ENCODE data around the gene NR2C2AP. TPM values are rescaled to one million over a fixed set of nuclear protein-coding genes. Genes with fewer than 3 reads are reported as not detected.

NR2C2AP gene
- total and polyA plus RNA-seq, 3 donors from 2014 or later = 7.0 to 9.6 (median 9.4) TPM

- Histone ChIP-seq H3K9me3 (no peaks in the 10 kb centered on the region), H3K4me1 (no peaks in the 10 kb centered on the region), H3K36me3 (ENCODE audit: low read depth, missing control alignments) (no peaks in the 10 kb centered on the region), H3K27me3 (no peaks in the 10 kb centered on the region), H3K4me3 (no peak overlapping the region), H3K27ac (no peak overlapping the region)
- intact Hi-C loops (cut with DNase I; ENCODE audit: low total_unique reads) = no loop called here
- 82 to 83% methylated on average over 4 to 7 of the region's 7 CpGs for WGBS, 2 donors
- DNase-seq = no peak
- TF ChIP-seq CTCF (IDR thresholded peaks at IDR 0.05) = no peak
- TF ChIP-seq POLR2A (IDR thresholded peaks at IDR 0.05) = no peak
These were observed 40.7 kb downstream of the NR2C2AP start for GRCh38 chr19:19162495-19162894.

DNA sequence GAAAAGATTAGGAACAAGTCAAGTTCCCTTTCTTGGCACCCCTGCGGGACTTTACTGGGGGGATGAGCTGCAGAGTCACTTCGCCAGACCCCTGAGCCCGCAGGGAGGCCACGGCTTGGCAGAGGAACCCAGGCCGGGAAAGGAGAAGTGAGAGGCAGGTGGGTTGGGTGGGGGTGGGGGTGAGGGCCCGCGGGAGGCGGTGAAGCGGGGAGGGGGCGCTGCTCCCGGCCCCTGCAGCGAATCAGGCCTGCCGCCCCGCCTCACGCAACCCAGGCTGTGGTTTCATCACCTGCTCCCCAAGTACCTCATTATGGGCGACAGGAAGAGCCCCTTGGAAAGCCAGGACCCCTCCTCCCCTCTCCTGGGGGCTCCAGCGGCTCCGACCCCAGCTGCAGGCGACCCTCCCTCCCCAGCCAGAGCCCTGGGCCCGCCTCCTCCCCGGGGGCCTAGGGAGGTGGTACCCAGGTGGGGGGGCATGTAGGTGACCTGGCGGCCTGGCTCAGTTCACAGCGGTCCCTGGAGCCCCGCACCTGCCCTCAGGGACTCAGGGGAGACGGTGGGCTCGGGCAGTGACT is 42.7 kb downstream of the NR2C2AP start:
- Histone ChIP-seq H3K27me3 (no peaks in the 10 kb centered on the region), H3K27ac (no peak overlapping the region), H3K36me3 (ENCODE audit: low read depth, missing control alignments) (no peaks in the 10 kb centered on the region), H3K4me3 (no peak overlapping the region), H3K9me3 (no peaks in the 10 kb centered on the region), H3K4me1 (no peaks in the 10 kb centered on the region)
- DNase-seq = no peak
- intact Hi-C loops (cut with DNase I; ENCODE audit: low total_unique reads) = no loop called here
- TF ChIP-seq CTCF (IDR thresholded peaks at IDR 0.05) (no peak), POLR2A (IDR thresholded peaks at IDR 0.05) (no peak)
- WGBS, 2 donors = 78 to 79% methylated on average over 12 to 26 of the region's 26 CpGs

GRCh38 chr19:19159534-19159933 is 43.7 kb downstream of the NR2C2AP start:
- 85 to 88% methylated on average over 4 of the region's 4 CpGs for WGBS, 2 donors
- Histone ChIP-seq H3K27me3 (no peaks in the 10 kb centered on the region), H3K36me3 (ENCODE audit: low read depth, missing control alignments) (no peaks in the 10 kb centered on the region), H3K4me1 (no peaks in the 10 kb centered on the region), H3K9me3 (no peaks in the 10 kb centered on the region), H3K27ac (no peak overlapping the region), H3K4me3 (no peak overlapping the region)
- DNase-seq = no peak
- TF ChIP-seq POLR2A (IDR thresholded peaks at IDR 0.05) (no peak), CTCF (IDR thresholded peaks at IDR 0.05) (no peak)
- intact Hi-C loops (cut with DNase I; ENCODE audit: low total_unique reads) = no loop called here

DNA sequence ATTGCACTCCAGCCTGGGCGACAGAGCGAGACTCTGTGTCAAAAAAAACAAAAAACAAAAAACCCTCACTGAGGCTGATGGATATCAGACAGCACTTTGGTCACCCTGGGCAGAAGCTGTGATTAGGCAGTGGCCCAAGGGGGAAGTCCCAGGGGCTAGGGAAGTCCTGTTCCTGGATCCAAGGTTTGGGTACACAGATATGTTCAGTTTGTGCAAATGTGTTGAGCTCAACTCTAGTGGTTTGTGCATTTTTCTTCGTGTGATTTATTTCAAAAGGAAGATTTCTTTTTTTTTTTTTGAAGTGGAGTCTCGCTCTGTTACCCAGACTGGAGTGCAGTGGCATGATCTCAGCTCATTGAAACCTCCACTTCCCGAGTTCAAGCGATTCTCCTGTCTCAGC is 45.4 kb downstream of the NR2C2AP start:
- Histone ChIP-seq H3K36me3 (ENCODE audit: low read depth, missing control alignments) (no peaks in the 10 kb centered on the region), H3K9me3 (no peaks in the 10 kb centered on the region), H3K4me1 (no peaks in the 10 kb centered on the region), H3K4me3 (no peak overlapping the region), H3K27ac (no peak overlapping the region), H3K27me3 (no peaks in the 10 kb centered on the region)
- TF ChIP-seq POLR2A (IDR thresholded peaks at IDR 0.05) = no peak
- no peak for TF ChIP-seq CTCF (IDR thresholded peaks at IDR 0.05)
- intact Hi-C loops (cut with DNase I; ENCODE audit: low total_unique reads) = no loop called here
- WGBS, 2 donors = 86 to 93% methylated on average over 6 of the region's 6 CpGs
- DNase-seq = no peak

DNA sequence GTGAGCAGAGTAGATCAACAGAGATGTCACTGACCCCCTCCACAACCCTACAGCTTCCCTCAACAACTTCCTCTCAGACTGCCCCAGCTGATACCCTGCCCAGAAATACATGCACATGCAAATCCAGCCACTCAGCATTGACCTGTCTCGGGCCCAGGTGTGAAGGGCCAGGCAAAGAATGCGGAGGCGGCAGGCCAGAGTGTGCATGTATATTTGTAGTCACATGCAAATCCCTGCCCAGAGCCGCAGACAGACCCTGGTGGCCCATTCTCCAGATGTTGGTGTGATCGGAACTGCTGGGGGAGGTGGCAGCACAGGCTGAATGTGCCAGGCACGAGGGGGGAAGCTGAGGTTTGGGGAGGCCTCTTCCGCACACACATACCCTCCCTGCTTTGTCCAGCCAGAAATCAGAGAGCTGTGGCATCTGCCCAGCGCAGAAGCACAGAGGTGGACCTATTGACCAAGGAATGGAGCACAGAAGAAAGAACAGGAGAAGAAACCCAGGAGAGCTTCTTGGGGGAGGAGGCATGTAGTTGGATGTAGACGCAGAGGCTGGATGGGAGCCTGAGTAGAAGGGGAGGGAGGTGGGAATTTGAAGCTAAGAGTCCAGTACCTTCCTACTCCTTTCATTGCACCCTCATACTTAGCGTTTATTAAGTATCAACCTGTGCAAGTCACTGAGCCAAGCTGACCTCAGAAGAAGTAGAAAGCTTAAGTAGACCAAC is 47.6 kb downstream of the NR2C2AP start:
- Histone ChIP-seq H3K9me3 (no peaks in the 10 kb centered on the region), H3K36me3 (ENCODE audit: low read depth, missing control alignments) (no peaks in the 10 kb centered on the region), H3K27me3 (no peaks in the 10 kb centered on the region), H3K4me3 (no peak overlapping the region), H3K27ac (no peak overlapping the region), H3K4me1 (no peaks in the 10 kb centered on the region)
- TF ChIP-seq CTCF (IDR thresholded peaks at IDR 0.05) = no peak
- no peak for TF ChIP-seq POLR2A (IDR thresholded peaks at IDR 0.05)
- no peak for DNase-seq
- WGBS, 2 donors = 94 to 97% methylated on average over 9 to 10 of the region's 10 CpGs
- intact Hi-C loops (cut with DNase I; ENCODE audit: low total_unique reads) = no loop called here

Data from testis (tissue), 3 donors.